Hypothalamus (tissue), 51 donors: ENCODE measurements around the gene GRAMD1B.
"Not testable (repeated sequence)": the region's sequence is repeated elsewhere in the genome, so short reads cannot be mapped to it uniquely, and the experiment has no call there.

Experiments
- DNase-seq, 51 donors: peaks; one replicate each; lab custom pipeline; 2025; lab: John Stamatoyannopoulos, UW

The GRAMD1B gene

DNA sequence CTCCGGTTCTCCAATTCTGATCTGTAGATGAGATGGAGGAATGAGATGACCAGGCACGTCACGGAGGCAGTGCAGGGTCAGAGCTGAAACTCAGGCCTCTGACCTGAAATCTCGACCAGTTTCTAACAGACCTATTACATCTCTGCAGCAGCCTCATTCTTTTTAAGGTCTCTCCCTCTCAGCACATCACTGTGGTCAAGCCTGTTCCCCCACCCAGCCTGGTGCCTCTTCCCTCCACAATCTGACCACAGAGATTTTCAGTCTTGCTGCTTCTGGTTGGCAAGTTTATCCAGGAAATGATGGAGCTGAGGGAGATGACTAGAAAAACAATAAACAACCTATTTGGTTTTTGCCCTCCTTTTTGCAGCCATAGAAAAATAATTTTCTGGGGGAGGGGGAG, 9.5 kb downstream of the GRAMD1B start:
- DNase-seq = no peak

GRCh38 chr11:123441161-123441560, 11.1 kb downstream of the GRAMD1B start:
- no peak for DNase-seq

- no peak for DNase-seq
Observed at GRCh38 chr11:123443851-123444623, 14.0 kb downstream of the GRAMD1B start.

- no peak for DNase-seq
Observed at GRCh38 chr11:123448823-123449222, 18.8 kb downstream of the GRAMD1B start.

DNA sequence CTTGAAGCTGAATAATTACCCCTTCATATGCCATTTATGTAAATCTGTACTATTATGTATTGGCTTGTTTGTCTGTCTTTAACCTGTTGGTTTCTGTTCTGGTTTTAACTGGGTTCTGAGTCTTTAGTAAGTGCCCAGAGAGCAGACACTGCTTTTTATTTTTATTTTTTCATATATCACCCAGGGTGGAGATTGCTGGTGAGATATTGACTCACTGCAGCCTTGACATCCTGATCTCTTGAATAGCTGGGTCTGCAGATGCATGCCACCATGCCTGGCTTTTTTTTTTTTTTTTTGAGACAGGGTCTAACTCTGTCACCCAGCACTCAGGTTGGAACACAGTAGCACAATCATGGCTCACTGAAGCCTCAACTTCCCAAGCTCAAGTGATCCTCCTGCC, 19.4 kb downstream of the GRAMD1B start:
- no peak for DNase-seq

- DNase-seq = no peak
Observed at GRCh38 chr11:123450623-123451022, 20.6 kb downstream of the GRAMD1B start.

- no peak for DNase-seq
Observed at GRCh38 chr11:123451183-123451781, 21.2 kb downstream of the GRAMD1B start.

GRCh38 chr11:123452794-123453193, 22.7 kb downstream of the GRAMD1B start:
- no peak for DNase-seq

DNA sequence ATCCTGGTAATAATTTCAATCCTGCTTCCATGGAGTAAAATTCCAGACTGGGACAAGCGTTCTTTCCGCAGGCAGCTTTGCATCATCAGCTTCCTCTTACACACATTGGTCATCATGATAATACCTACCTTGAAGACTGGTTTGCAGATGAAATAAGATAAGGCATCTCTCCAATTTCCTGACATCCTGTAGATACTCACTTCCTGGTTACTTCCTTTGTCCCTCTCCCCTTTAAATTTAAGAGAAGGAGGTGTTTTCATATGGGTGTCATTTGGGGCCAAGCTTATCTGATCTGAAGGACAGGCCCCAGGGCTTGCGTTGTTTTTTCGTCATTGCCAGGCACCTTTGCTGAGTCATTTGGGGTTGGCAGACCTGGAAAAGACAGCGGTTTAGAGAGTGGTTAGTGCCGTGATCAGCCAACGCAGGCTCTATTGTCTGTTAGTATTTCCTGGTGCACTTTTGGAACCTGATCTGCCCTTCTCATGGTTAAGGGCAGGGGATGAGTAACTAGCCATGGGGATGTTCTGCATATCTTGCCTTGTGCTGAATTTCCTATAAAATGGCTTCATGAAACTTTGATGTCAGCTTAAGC, 24.1 kb downstream of the GRAMD1B start:
- DNase-seq = no peak

DNA sequence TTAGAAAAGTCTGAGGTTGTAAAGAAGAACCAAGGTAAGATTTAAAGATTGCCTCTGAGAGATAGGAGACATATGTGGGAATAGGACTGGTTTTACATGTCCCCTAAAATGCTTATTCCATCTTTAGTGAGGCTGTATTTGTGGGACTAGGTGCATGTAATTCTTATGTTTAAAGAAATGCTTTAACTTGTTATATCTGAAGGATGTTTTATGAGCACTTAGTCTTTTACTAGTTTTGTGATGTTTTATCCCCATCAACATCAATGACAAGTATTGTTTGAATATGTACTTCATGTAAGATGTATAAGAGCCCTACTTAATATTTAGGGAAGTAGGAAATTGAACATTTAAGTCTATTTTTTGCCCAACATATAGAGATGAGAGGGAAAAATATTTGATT, 24.7 kb downstream of the GRAMD1B start:
- no peak for DNase-seq

- DNase-seq = not testable (repeated sequence)
Observed at GRCh38 chr11:123456448-123456847, 26.4 kb downstream of the GRAMD1B start.

DNA sequence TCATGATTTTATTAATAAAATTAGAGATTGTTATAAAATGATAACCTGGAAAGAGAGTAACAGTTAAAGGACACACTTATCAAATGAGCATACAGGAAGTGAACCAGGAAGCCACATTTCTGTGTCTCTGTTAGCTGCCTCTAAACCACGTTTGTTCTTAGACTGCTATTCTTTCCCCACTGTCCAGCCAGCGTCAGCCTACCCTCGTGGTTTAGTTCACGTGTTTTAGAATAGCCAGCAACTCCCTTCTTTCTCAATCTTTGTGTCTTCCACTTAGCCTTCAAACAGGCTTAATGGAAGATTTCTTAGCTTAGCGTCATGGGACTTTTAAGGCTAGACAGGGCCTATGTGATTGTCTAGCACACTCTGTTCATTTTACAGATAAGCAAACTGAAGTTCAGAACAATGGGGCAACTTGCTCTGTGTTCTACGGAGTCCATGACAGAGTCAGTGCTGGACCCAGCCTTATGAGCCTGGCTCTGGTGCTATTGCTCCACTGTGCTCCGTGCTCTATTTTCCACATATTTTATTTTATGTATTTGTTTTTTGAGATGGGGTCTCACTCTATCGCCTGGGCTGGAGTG, 27.2 kb downstream of the GRAMD1B start:
- peak in 5 of 51 donors; percentile 7 to 26 (median 10) for DNase-seq

DNA sequence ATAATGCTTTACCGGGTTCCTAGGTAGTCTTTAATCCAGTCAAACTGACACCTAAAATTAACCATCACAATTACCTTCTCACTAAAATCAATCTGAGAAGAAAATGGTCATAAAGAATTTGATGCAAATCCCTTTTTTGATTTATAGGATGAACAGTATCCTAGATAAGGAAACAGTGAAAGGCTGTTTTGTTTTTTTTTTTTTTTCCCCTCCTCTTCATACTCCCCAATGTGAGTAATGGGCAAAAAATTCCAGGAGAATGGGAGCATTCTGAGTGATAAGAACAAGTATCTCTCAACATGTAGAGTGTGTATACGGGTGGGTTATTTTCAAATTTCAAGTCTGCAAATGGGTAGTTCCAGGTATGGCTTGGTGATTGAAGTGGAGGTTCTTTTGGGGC, 28.4 kb downstream of the GRAMD1B start:
- DNase-seq = no peak

- no peak for DNase-seq
Observed at GRCh38 chr11:123460012-123460700, 30.1 kb downstream of the GRAMD1B start.

GRCh38 chr11:123461164-123461563, 31.1 kb downstream of the GRAMD1B start:
- DNase-seq = peak in 2 of 51 donors; percentile 5 to 14

GRCh38 chr11:123465667-123466066, 35.6 kb downstream of the GRAMD1B start:
- DNase-seq = not testable (repeated sequence)

DNA sequence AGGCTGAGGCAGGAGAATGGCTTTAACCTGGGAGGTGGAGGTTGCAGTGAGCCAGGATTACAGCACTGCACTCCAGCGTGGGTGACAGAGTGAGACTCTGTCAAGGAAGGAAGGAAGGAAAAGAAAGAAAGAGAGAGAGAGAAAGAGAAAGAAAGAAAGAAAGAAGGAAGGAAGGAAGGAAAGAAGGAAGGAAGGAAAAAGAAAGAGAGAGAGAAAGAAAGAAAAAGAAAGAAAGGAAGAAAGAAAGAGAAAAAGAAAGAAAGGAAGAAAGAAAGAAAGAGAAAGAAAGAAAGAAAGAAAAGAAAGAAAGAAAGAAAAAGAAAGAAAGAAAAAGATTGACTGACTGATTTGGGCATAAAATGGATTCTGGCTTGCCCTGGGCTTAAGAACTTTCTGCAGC, 36.1 kb downstream of the GRAMD1B start:
- not testable (repeated sequence) for DNase-seq

GRCh38 chr11:123469089-123469488, 39.0 kb downstream of the GRAMD1B start:
- peak in 6 of 51 donors; percentile 7 to 20 (median 10) for DNase-seq

DNA sequence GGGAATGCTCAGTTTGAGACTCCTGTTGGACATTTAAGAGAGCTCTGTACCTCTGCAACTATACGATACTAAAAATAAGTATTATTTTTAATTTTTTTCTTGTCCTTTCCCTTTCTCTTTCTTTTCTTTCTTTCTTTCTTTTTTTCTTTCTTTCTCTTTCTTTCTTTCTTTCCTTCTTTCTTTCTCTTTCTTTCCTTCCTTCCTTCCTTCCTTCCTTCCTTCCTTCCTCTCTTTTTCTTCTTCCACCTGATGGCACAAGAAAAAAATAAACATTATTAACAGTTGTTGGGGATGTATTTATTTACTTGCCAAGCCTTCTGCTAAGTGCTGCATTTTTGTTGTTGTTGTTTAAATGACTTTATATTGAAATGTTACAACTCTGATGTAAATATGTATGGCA, 39.5 kb downstream of the GRAMD1B start:
- DNase-seq = no peak

GRCh38 chr11:123470842-123471241, 40.8 kb downstream of the GRAMD1B start:
- no peak for DNase-seq
